Measurements from ENCODE around the gene ROBO1.

ROBO1 gene

GRCh38 chr3:78580681-78581080, 1187.1 kb downstream of the ROBO1 start:
- TF ChIP-seq CTBP1 (IDR thresholded peaks at IDR 0.05; ENCODE audit: borderline replicate concordance), result no peak
- TF ChIP-seq SUZ12 (IDR thresholded peaks at IDR 0.05), result no peak
- TF ChIP-seq FOXM1 (IDR thresholded peaks at IDR 0.05; ENCODE audit: borderline replicate concordance), result no peak
- no peak for TF ChIP-seq FOXK2 (IDR thresholded peaks at IDR 0.05)
- TF ChIP-seq PKNOX1 (IDR thresholded peaks at IDR 0.05), result no peak
- no peak for TF ChIP-seq NFRKB (IDR thresholded peaks at IDR 0.05)
- TF ChIP-seq ELF4 (IDR thresholded peaks at IDR 0.05), result no peak
- TF ChIP-seq FOXA1 (IDR thresholded peaks at IDR 0.05), result no peak
- TF ChIP-seq SP1 (IDR thresholded peaks at IDR 0.05), result no peak
- no peak for TF ChIP-seq LEF1 (IDR thresholded peaks at IDR 0.05; ENCODE audit: borderline replicate concordance)
- no peak for TF ChIP-seq HDGF (IDR thresholded peaks at IDR 0.05; ENCODE audit: borderline replicate concordance)
- no peak for TF ChIP-seq BHLHE40 (IDR thresholded peaks at IDR 0.05; ENCODE audit: borderline replicate concordance)
- TF ChIP-seq ARNT (IDR thresholded peaks at IDR 0.05), result no peak
- no peak for DNase-seq (ENCODE audit: extremely low spot score)
- ChIA-PET CTCF (no interaction called here), POLR2A (no interaction called here)

GRCh38 chr3:78571486-78571885, 1196.3 kb downstream of the ROBO1 start:
- no peak for DNase-seq (ENCODE audit: extremely low spot score)
- TF ChIP-seq TARDBP (IDR thresholded peaks at IDR 0.05) (no peak), CTBP1 (IDR thresholded peaks at IDR 0.05; ENCODE audit: borderline replicate concordance) (no peak), HDGF (IDR thresholded peaks at IDR 0.05; ENCODE audit: borderline replicate concordance) (no peak), FOXK2 (IDR thresholded peaks at IDR 0.05) (no peak), ARNT (IDR thresholded peaks at IDR 0.05) (no peak), ZNF384 (IDR thresholded peaks at IDR 0.05) (no peak)
- CTCF ChIA-PET, result no interaction called here
- POLR2A ChIA-PET, result no interaction called here

GRCh38 chr3:78570496-78570895, 1197.3 kb downstream of the ROBO1 start:
- TF ChIP-seq NFRKB (IDR thresholded peaks at IDR 0.05), result no peak
- CTCF ChIA-PET, result no interaction called here
- no peak for DNase-seq (ENCODE audit: extremely low spot score)
- POLR2A ChIA-PET, result no interaction called here

- ChIA-PET POLR2A (no interaction called here), CTCF (no interaction called here)
- TF ChIP-seq ARNT (IDR thresholded peaks at IDR 0.05), result no peak
- no peak for TF ChIP-seq LEF1 (IDR thresholded peaks at IDR 0.05; ENCODE audit: borderline replicate concordance)
- TF ChIP-seq BHLHE40 (IDR thresholded peaks at IDR 0.05; ENCODE audit: borderline replicate concordance), result no peak
- TF ChIP-seq L3MBTL2 (conservative IDR thresholded peaks at IDR 0.05), result no peak
- TF ChIP-seq HDGF (IDR thresholded peaks at IDR 0.05; ENCODE audit: borderline replicate concordance), result no peak
- no peak for TF ChIP-seq SUZ12 (IDR thresholded peaks at IDR 0.05)
- TF ChIP-seq FOXK2 (IDR thresholded peaks at IDR 0.05), result no peak
- TF ChIP-seq TARDBP (IDR thresholded peaks at IDR 0.05), result no peak
- no peak for TF ChIP-seq CTBP1 (IDR thresholded peaks at IDR 0.05; ENCODE audit: borderline replicate concordance)
- no peak for DNase-seq (ENCODE audit: extremely low spot score)
Observed at GRCh38 chr3:78569804-78570203, 1198.0 kb downstream of the ROBO1 start.

GRCh38 chr3:78565712-78566111, 1202.1 kb downstream of the ROBO1 start:
- ChIA-PET POLR2A (no interaction called here), CTCF (no interaction called here)
- DNase-seq (ENCODE audit: extremely low spot score), result no peak
- TF ChIP-seq FOXA1 (IDR thresholded peaks at IDR 0.05) (no peak), SP1 (IDR thresholded peaks at IDR 0.05) (no peak), ARNT (IDR thresholded peaks at IDR 0.05) (no peak), FOXM1 (IDR thresholded peaks at IDR 0.05; ENCODE audit: borderline replicate concordance) (no peak), BHLHE40 (IDR thresholded peaks at IDR 0.05; ENCODE audit: borderline replicate concordance) (no peak)

- TF ChIP-seq TARDBP (IDR thresholded peaks at IDR 0.05), result no peak
- TF ChIP-seq FOXM1 (IDR thresholded peaks at IDR 0.05; ENCODE audit: borderline replicate concordance), result no peak
- TF ChIP-seq L3MBTL2 (conservative IDR thresholded peaks at IDR 0.05), result no peak
- TF ChIP-seq CTBP1 (IDR thresholded peaks at IDR 0.05; ENCODE audit: borderline replicate concordance), result no peak
- no peak for TF ChIP-seq SUZ12 (IDR thresholded peaks at IDR 0.05)
- TF ChIP-seq ARNT (IDR thresholded peaks at IDR 0.05), result no peak
- no peak for TF ChIP-seq PKNOX1 (IDR thresholded peaks at IDR 0.05)
- no peak for TF ChIP-seq NFRKB (IDR thresholded peaks at IDR 0.05)
- TF ChIP-seq ZNF384 (IDR thresholded peaks at IDR 0.05), result no peak
- TF ChIP-seq BHLHE40 (IDR thresholded peaks at IDR 0.05; ENCODE audit: borderline replicate concordance), result no peak
- CTCF ChIA-PET, result no interaction called here
- DNase-seq (ENCODE audit: extremely low spot score), result no peak
- POLR2A ChIA-PET, result no interaction called here
Observed at GRCh38 chr3:78562328-78562727, 1205.5 kb downstream of the ROBO1 start.
